Erythroblast (primary cell): ENCODE measurements around the gene SPAM1.

Experiments used
- GATA1 ChIP-seq: IDR thresholded peaks from 2 replicates; pipeline ENCODE4 v1.6.1; 2011; ENCODE audit warnings: low read depth, mild to moderate bottlenecking, control low read depth, low read length, moderate library complexity
- POLR2A ChIP-seq: IDR thresholded peaks from 2 replicates; pipeline ENCODE4 v1.6.1; 2011; ENCODE audit warnings: mild to moderate bottlenecking, low read length

DNA sequence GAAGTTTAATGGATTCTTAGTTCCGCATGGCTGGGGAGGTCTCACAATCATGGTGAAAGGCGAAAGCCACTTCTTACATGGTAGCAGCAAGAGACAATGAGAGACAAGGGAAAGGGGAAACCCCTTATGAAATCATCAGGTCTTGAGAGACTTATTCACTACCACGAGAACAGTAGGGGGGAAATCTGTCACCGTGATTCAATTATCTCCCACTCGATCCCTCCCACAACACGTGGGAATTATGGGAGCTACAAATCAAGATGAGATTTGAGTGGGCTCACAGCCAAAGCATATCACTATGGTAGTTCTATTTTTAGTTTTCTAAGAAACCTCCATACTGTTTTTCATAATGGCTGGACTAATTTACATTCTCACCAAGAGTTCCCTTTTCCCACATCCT, 36.7 kb downstream of the SPAM1 start:
- TF ChIP-seq POLR2A = no peak
- no peak for TF ChIP-seq GATA1
